ENCODE measurements around the gene TM2D3. TPM values are rescaled to one million over a fixed set of nuclear protein-coding genes. Genes with fewer than 3 reads are reported as not detected.

The TM2D3 gene
- total and polyA plus RNA-seq, 2 donors from 2014 or later = 47.9 to 48.7 TPM

GRCh38 chr15:101669744-101670143 lies 17.6 kb upstream of the TM2D3 start:
- Histone ChIP-seq H3K4me1 (ENCODE audit: control insufficient read depth in 2 of 3, insufficient read depth in 2 of 3, low read depth in 1 of 3, low read length in 3 of 3) (no peaks in the 10 kb centered on the region), H3K27ac (ENCODE audit: low read depth in 2 of 2, low read length in 2 of 2) (no peak overlapping the region), H3K9me3 (ENCODE audit: control insufficient read depth in 2 of 3, insufficient read depth in 1 of 3, low read length in 3 of 3) (no peaks in the 10 kb centered on the region), H3K27me3 (ENCODE audit: control insufficient read depth, insufficient read depth, low read length) (no peaks in the 10 kb centered on the region), H3K36me3 (ENCODE audit: control insufficient read depth in 2 of 3, insufficient read depth in 3 of 3, low read length in 3 of 3) (peaks cover 0 to 23% (median 21%) of the 10 kb centered on the region in 3 donors), H3K9ac (ENCODE audit: low read length in 3 of 3) (no peak overlapping the region), H3K4me3 (ENCODE audit: low read length in 3 of 3) (no peak overlapping the region)
- no peak for TF ChIP-seq CTCF (IDR thresholded peaks at IDR 0.05; ENCODE audit: borderline replicate concordance, extremely low read depth, insufficient read depth)
- FAIRE-seq (no peak), DNase-seq (no peak)
- intact Hi-C loops (cut with DNase I) = no loop called here

GRCh38 chr15:101667881-101668280 lies 15.7 kb upstream of the TM2D3 start:
- H3K9me3 ChIP-seq (ENCODE audit: control insufficient read depth in 2 of 3, insufficient read depth in 1 of 3, low read length in 3 of 3) = no peaks in the 10 kb centered on the region
- TF ChIP-seq CTCF (IDR thresholded peaks at IDR 0.05; ENCODE audit: borderline replicate concordance, extremely low read depth, insufficient read depth) = no peak
- intact Hi-C loops (cut with DNase I) = no loop called here
- H3K27ac ChIP-seq (ENCODE audit: low read depth in 2 of 2, low read length in 2 of 2) = no peak overlapping the region
- H3K36me3 ChIP-seq (ENCODE audit: control insufficient read depth in 2 of 3, insufficient read depth in 3 of 3, low read length in 3 of 3) = peaks cover 0 to 19% (median 6%) of the 10 kb centered on the region in 3 donors
- H3K9ac ChIP-seq (ENCODE audit: low read length in 3 of 3) = no peak overlapping the region
- H3K4me1 ChIP-seq (ENCODE audit: control insufficient read depth in 2 of 3, insufficient read depth in 2 of 3, low read depth in 1 of 3, low read length in 3 of 3) = no peaks in the 10 kb centered on the region
- no peak for FAIRE-seq
- DNase-seq = no peak
- no peak overlapping the region for H3K4me3 ChIP-seq (ENCODE audit: low read length in 3 of 3)
- H3K27me3 ChIP-seq (ENCODE audit: control insufficient read depth, insufficient read depth, low read length) = no peaks in the 10 kb centered on the region

- no peak for TF ChIP-seq CTCF (IDR thresholded peaks at IDR 0.05; ENCODE audit: borderline replicate concordance, extremely low read depth, insufficient read depth)
- no peak for FAIRE-seq
These were observed 12.2 kb upstream of the TM2D3 start for GRCh38 chr15:101664303-101664913.

GRCh38 chr15:101662203-101662602 lies 10.0 kb upstream of the TM2D3 start:
- Histone ChIP-seq H3K27ac (ENCODE audit: low read depth in 2 of 2, low read length in 2 of 2) (no peak overlapping the region), H3K4me1 (ENCODE audit: control insufficient read depth in 2 of 3, insufficient read depth in 2 of 3, low read depth in 1 of 3, low read length in 3 of 3) (peaks cover 0 to 2% (median 0%) of the 10 kb centered on the region in 3 donors), H3K36me3 (ENCODE audit: control insufficient read depth in 2 of 3, insufficient read depth in 3 of 3, low read length in 3 of 3) (peaks cover 0 to 7% (median 0%) of the 10 kb centered on the region in 3 donors), H3K9ac (ENCODE audit: low read length in 3 of 3) (no peak overlapping the region), H3K27me3 (ENCODE audit: control insufficient read depth, insufficient read depth, low read length) (no peaks in the 10 kb centered on the region), H3K9me3 (ENCODE audit: control insufficient read depth in 2 of 3, insufficient read depth in 1 of 3, low read length in 3 of 3) (no peaks in the 10 kb centered on the region), H3K4me3 (ENCODE audit: low read length in 3 of 3) (no peak overlapping the region)
- no peak for FAIRE-seq
- DNase-seq = no peak
- intact Hi-C loops (cut with DNase I) = no loop called here
- TF ChIP-seq CTCF (IDR thresholded peaks at IDR 0.05; ENCODE audit: borderline replicate concordance, extremely low read depth, insufficient read depth) = no peak

More at GRCh38 chr15:101664303-101664913, 12.2 kb upstream of the TM2D3 start:
- Histone ChIP-seq H3K36me3 (ENCODE audit: control insufficient read depth in 2 of 3, insufficient read depth in 3 of 3, low read length in 3 of 3) (peaks cover 0 to 9% (median 0%) of the 10 kb centered on the region in 3 donors), H3K9me3 (ENCODE audit: control insufficient read depth in 2 of 3, insufficient read depth in 1 of 3, low read length in 3 of 3) (no peaks in the 10 kb centered on the region), H3K4me3 (ENCODE audit: low read length in 3 of 3) (no peak overlapping the region), H3K4me1 (ENCODE audit: control insufficient read depth in 2 of 3, insufficient read depth in 2 of 3, low read depth in 1 of 3, low read length in 3 of 3) (no peaks in the 10 kb centered on the region), H3K27me3 (ENCODE audit: control insufficient read depth, insufficient read depth, low read length) (no peaks in the 10 kb centered on the region), H3K27ac (ENCODE audit: low read depth in 2 of 2, low read length in 2 of 2) (no peak overlapping the region), H3K9ac (ENCODE audit: low read length in 3 of 3) (no peak overlapping the region)
- intact Hi-C loops (cut with DNase I) = no loop called here
- DNase-seq = no peak
